Measurements from ENCODE around the gene RANBP1.

DNA sequence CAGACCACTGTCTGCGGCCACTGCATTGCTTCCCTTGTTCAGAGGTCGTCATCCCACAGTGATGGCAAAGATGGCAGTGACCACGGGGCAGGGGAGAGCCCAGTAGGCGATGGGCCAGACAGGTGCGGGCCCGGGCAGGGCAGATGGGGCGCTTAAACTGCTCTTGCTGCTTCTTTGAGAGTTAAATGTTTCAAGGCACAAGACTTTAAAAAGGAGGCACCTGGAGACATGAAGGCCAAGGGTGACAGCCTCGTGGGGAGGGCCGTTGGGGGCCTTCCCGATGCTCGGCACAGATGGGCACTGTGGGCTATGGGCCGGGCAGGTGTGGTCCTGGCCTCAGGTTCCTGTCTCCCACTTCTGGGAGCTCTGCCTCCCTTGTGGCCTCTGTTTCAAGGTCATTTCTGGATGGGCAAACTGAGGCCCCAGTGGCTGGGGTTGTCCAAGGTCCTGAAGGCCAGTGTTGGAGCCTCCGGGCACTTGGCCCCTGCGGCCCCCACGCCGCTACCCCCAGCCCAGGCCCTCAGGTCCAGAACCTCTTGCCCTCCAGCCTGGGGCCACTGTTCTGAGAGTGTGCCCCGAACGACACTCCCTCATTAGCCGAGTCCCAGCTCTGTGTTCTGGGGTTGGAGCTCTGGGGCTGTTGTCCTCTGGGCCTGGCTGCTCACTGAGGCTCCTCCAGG, 51.9 kb downstream of the RANBP1 start:
- TF ChIP-seq EZH2 (IDR thresholded peaks at IDR 0.05; ENCODE audit: insufficient read depth, poor library complexity, severe bottlenecking) (no peak), EZH2phosphoT487 (IDR thresholded peaks at IDR 0.05; ENCODE audit: insufficient read depth, low read depth) (no peak)
